Kidney epithelial cell (primary cell): ENCODE results near the gene NEDD4L. TPM values are rescaled to one million over a fixed set of nuclear protein-coding genes. Genes with fewer than 3 reads are reported as not detected.

Source experiments
- DNase-seq: peaks from one replicate; pipeline ENCODE4 v3.0.0-alpha.2; 2010; ENCODE audit warnings: low read depth
- H3K27me3 ChIP-seq: 2 replicates; pipeline ENCODE4 v1.6.0; 2011; ENCODE audit warnings: low read length; ENCODE audit not compliant: control insufficient read depth, insufficient read depth
- H3K36me3 ChIP-seq: 2 replicates; pipeline ENCODE4 v1.5.1; 2011; ENCODE audit warnings: low read length; ENCODE audit not compliant: control insufficient read depth, insufficient read depth
- H3K4me3 ChIP-seq: 2 replicates; pipeline ENCODE4 v1.5.1; 2011; ENCODE audit warnings: low read depth, mild to moderate bottlenecking, control low read depth, low read length
- total RNA-seq: library from RNA; depleted of rRNA; stranded (reverse); fragments of >200 nt; gene quantifications from 2 replicates; pipeline ENCODE4 v1.2.3, GENCODE V29; 2015
- TF ChIP-seq, protein P1 (sequence below): IDR thresholded peaks from 2 replicates; pipeline ENCODE4 v1.5.1; 2011; ENCODE audit warnings: mild to moderate bottlenecking, moderate library complexity, low read length, control low read depth, inconsistent platforms; ENCODE audit not compliant: insufficient read depth, poor library complexity, severe bottlenecking

NEDD4L gene
- total RNA-seq, 1 donor from 2014 or later = 88.3 TPM

DNA sequence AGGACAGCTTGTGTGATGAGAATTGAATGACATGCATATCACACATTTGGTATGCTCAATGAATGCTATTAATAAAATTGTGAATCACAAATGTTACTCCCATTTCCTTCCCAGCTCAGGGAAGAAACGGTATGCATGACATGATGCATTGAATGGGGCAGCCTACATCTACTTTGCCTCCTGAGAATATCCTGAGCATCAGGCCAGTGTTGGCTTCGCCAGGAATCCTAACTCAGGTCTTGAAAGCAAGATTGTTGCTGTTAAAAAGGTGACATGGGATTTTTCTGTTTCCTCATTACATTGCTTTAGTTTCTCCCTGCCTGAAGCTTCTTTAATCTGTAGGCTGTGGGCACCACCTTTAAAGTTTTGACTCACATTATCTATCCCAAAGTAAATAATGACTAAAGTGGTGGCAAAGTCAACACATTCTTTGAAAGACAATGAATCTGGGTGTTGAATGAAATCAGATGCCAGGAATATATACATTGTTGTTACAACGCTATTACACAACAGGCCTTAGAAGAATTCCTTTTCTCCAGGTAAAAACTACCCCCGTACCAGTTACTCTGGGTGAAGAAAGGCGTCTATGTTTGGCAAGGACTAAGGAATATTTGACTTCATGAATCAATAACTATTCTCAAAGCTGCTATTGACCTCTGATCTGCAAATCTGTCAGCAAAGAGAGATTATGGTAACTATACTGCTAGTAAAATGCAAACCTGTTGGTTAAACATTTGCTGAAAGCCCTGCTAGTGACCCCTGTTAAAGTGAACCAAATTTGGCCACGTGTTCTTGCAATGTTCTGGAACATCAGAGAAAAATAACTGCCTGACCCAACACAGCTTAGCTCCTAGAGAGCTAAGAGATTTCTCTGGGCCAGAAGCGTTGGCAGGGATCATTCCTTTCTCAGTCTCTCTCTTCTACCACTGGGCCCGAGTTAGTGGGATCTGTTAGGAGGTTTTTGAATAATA is 30.5 kb upstream of the NEDD4L start:
- TF ChIP-seq, protein P1, sequence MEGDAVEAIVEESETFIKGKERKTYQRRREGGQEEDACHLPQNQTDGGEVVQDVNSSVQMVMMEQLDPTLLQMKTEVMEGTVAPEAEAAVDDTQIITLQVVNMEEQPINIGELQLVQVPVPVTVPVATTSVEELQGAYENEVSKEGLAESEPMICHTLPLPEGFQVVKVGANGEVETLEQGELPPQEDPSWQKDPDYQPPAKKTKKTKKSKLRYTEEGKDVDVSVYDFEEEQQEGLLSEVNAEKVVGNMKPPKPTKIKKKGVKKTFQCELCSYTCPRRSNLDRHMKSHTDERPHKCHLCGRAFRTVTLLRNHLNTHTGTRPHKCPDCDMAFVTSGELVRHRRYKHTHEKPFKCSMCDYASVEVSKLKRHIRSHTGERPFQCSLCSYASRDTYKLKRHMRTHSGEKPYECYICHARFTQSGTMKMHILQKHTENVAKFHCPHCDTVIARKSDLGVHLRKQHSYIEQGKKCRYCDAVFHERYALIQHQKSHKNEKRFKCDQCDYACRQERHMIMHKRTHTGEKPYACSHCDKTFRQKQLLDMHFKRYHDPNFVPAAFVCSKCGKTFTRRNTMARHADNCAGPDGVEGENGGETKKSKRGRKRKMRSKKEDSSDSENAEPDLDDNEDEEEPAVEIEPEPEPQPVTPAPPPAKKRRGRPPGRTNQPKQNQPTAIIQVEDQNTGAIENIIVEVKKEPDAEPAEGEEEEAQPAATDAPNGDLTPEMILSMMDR = no peak
- no peak overlapping the region for H3K4me3 ChIP-seq
- DNase-seq = no peak
- H3K36me3 ChIP-seq = no peaks in the 10 kb centered on the region
- H3K27me3 ChIP-seq = no peaks in the 10 kb centered on the region

DNA sequence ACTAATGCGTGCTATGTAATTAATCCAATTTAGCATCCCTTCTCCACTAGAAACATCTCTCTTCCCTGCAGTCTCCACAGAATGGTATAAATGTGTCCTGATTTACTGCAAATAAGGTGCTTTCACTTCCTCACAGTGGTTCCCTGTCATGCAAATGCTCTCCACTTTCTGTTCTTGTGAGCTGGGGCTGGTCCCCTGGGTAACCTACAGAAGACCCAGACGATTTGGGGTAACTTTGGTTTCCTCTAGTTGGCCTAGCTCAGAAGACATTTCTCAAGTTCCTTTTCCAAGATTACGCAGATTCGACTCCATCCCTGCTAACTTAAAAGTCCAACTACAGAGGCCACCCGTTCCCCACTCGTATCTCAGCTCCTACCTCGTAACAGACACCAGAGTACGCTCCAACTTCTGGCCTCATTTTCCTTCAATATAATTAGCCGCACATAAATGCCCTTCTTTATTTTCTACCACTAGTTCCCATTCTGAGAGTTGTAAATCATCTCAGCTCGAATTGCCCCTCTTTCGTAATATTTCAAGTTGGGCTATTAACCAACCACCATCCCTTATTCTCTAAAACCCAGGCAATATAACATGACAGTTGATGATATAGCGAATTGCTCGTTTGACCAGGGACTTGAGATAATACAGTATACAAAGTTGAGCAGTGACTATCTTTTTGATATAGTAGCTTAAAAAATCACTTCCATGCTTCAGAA is 28.8 kb upstream of the NEDD4L start:
- no peaks in the 10 kb centered on the region for H3K36me3 ChIP-seq
- TF ChIP-seq, protein P1 = no peak
- H3K27me3 ChIP-seq = no peaks in the 10 kb centered on the region
- H3K4me3 ChIP-seq = no peak overlapping the region
- DNase-seq = no peak

DNA sequence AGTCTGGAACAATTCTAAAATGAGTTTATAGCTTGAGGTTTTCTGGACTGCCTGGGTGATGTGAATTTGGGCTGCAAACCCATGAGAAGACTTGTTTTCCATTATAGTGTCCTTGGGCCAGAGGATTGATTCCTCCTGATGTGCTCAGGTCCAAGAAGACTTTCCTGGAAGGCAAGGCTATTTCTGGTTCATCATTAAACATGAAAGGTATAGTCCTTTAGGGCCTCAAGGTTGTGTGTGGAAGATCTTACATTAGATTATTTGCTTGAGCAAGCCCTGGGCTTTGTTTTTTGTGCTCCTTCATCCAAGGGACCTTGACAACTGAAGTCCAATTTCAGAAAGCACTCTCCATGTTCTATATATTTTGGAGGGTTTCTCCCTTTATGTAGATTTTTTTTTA is 26.8 kb upstream of the NEDD4L start:
- TF ChIP-seq, protein P1 = no peak

DNA sequence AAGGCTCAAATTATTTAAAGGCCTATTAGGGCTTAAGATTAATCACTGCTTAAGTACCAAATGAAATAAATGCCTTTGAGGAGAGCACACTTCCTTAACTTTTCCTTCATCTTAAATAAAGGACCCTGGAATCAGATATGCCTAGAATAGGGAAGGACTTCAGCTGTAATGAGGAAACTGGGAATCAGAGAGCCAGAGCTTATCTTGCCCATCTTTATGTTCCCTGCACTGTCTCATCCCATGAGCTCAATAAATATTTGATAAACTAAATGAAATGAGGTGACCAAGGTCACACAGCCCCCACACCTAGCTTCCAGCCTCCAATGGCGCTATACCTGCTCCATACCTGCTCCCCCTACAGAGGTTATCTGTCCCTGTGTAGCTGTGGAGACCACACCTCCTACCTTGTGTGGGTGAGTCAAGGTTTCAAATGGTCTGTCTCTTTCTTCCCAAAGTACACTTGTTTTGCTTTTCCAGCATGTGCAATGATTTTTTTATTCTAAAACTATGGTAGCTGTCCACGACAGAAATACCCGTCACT is 23.4 kb upstream of the NEDD4L start:
- TF ChIP-seq, protein P1 = no peak
- no peak overlapping the region for H3K4me3 ChIP-seq

More for the DNA sequence above, 26.8 kb upstream of the NEDD4L start:
- Histone ChIP-seq H3K27me3 (no peaks in the 10 kb centered on the region), H3K4me3 (no peak overlapping the region), H3K36me3 (no peaks in the 10 kb centered on the region)
- no peak for DNase-seq

DNA sequence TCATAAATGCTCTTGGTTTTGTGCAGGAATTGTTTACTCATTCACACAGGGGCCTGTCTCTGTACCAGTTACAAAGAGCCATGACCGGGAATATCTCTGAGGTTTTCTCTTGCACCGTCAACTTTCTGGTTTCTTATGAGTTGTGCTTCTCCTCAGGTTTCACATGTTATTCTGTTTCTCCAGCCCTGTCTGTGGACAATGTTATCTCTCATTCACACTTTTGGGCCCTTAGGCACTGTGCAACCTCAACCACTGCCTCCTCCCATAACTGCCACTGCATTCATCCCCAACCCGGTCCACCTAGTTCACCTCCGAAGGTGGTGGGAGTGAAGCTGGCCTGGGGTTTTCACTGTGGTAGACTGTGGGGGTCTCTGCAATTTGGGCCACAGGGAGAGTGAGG is 22.5 kb upstream of the NEDD4L start:
- no peaks in the 10 kb centered on the region for H3K27me3 ChIP-seq
- no peak for DNase-seq
- TF ChIP-seq, protein P1 = no peak
- no peak overlapping the region for H3K4me3 ChIP-seq
- H3K36me3 ChIP-seq = no peaks in the 10 kb centered on the region

More for the DNA sequence above, 23.4 kb upstream of the NEDD4L start:
- H3K27me3 ChIP-seq = no peaks in the 10 kb centered on the region
- DNase-seq = no peak
- no peaks in the 10 kb centered on the region for H3K36me3 ChIP-seq
